Measurements from ENCODE around the gene PPP2R5C. TPM values are rescaled to one million over a fixed set of nuclear protein-coding genes. Genes with fewer than 3 reads are reported as not detected.
"Not testable (repeated sequence)": the region's sequence is repeated elsewhere in the genome, so short reads cannot be mapped to it uniquely, and the experiment has no call there.

The PPP2R5C gene
- polyA plus RNA-seq, 3 donors: 61.9 to 72.5 (median 64.0) TPM

- H2AFZ ChIP-seq (ENCODE audit: insufficient read depth, low read depth, low read length, poor library complexity, severe bottlenecking): no peak overlapping the region
- no peaks in the 10 kb centered on the region for H4K20me1 ChIP-seq (ENCODE audit: insufficient read depth, low read length)
- H3K9me3 ChIP-seq (replicated peaks in 1 of 2; ENCODE audit: control insufficient read depth in 1 of 2, insufficient read depth in 1 of 2, low read length in 2 of 2): peaks cover 10 to 13% of the 10 kb centered on the region in 2 donors
- intact Hi-C loops (cut with micrococcal nuclease): no loop called here
- H3K4me3 ChIP-seq (replicated peaks in 1 of 3; ENCODE audit: low read depth in 2 of 3, low read length in 3 of 3): no peak overlapping the region
- no peaks in the 10 kb centered on the region for H3K36me3 ChIP-seq (replicated peaks in 1 of 2; ENCODE audit: control insufficient read depth in 1 of 2, insufficient read depth in 2 of 2, low read length in 2 of 2)
- H3K4me1 Mint-ChIP-seq: peaks cover 43% of the 10 kb centered on the region
- H3K27ac Mint-ChIP-seq: peak overlapping the region in 4 of 7 donors; percentile 9 to 97 (median 86)
- H3K9me3 Mint-ChIP-seq: peaks cover 9 to 32% (median 15%) of the 10 kb centered on the region in 7 donors
- H3K9ac ChIP-seq (ENCODE audit: insufficient read depth, low read length, poor library complexity, severe bottlenecking): no peak overlapping the region
- H3K4me3 Mint-ChIP-seq: no peak overlapping the region
- H3K27me3 Mint-ChIP-seq (ENCODE audit: low read depth in 3 of 3): peaks cover 9 to 12% (median 11%) of the 10 kb centered on the region in 3 donors
- no peak for TF ChIP-seq CTCF (IDR thresholded peaks at IDR 0.05)
- H3K4me1 ChIP-seq (ENCODE audit: control insufficient read depth in 1 of 2, insufficient read depth in 2 of 2, low read length in 2 of 2): peaks cover 33 to 36% of the 10 kb centered on the region in 2 donors
- no peaks in the 10 kb centered on the region for H3K79me2 ChIP-seq (ENCODE audit: insufficient read depth, low read length)
- no peaks in the 10 kb centered on the region for H3K27me3 ChIP-seq (ENCODE audit: control insufficient read depth in 2 of 2, insufficient read depth in 2 of 2, low read length in 2 of 2)
- 99% methylated on average over 6 of the region's 6 CpGs for WGBS (ENCODE audit: insufficient coverage)
- peaks cover 0 to 2% of the 10 kb centered on the region in 2 donors for H3K36me3 Mint-ChIP-seq
- no peak for DNase-seq
- no peak overlapping the region for H3K27ac ChIP-seq (ENCODE audit: low read depth in 1 of 2, low read length in 2 of 2)
- no peak overlapping the region for H3K4me2 ChIP-seq (replicated peaks; ENCODE audit: extremely low read depth, low read length, poor library complexity, severe bottlenecking)
These were observed 32.1 kb upstream of the PPP2R5C start for GRCh38 chr14:101729382-101729781.

- not testable (repeated sequence) for H3K79me2 ChIP-seq (ENCODE audit: insufficient read depth, low read length); H3K4me2 ChIP-seq (replicated peaks; ENCODE audit: extremely low read depth, low read length, poor library complexity, severe bottlenecking); H3K27me3 ChIP-seq (ENCODE audit: control insufficient read depth in 2 of 2, insufficient read depth in 2 of 2, low read length in 2 of 2); H4K20me1 ChIP-seq (ENCODE audit: insufficient read depth, low read length); DNase-seq; H3K9ac ChIP-seq (ENCODE audit: insufficient read depth, low read length, poor library complexity, severe bottlenecking); H3K36me3 ChIP-seq (replicated peaks in 1 of 2; ENCODE audit: control insufficient read depth in 1 of 2, insufficient read depth in 2 of 2, low read length in 2 of 2); H3K36me3 Mint-ChIP-seq; H3K4me3 ChIP-seq (replicated peaks in 1 of 3; ENCODE audit: low read depth in 2 of 3, low read length in 3 of 3); H3K4me3 Mint-ChIP-seq; H2AFZ ChIP-seq (ENCODE audit: insufficient read depth, low read depth, low read length, poor library complexity, severe bottlenecking)
- Mint-ChIP-seq H3K27ac (peak overlapping the region; percentile 89 to 97 (median 96)), H3K9me3 (peaks cover 9 to 32% (median 15%) of the 10 kb centered on the region in 7 donors), H3K4me1 (peaks cover 43% of the 10 kb centered on the region), H3K27me3 (ENCODE audit: low read depth in 3 of 3) (peaks cover 11 to 16% (median 12%) of the 10 kb centered on the region in 3 donors)
- H3K9me3 ChIP-seq (replicated peaks in 1 of 2; ENCODE audit: control insufficient read depth in 1 of 2, insufficient read depth in 1 of 2, low read length in 2 of 2): peaks cover 10 to 13% of the 10 kb centered on the region in 2 donors
- peaks cover 33 to 36% of the 10 kb centered on the region in 2 donors for H3K4me1 ChIP-seq (ENCODE audit: control insufficient read depth in 1 of 2, insufficient read depth in 2 of 2, low read length in 2 of 2)
- peak overlapping the region in 1 of 2 donors; percentile 89 for H3K27ac ChIP-seq (ENCODE audit: low read depth in 1 of 2, low read length in 2 of 2)
- intact Hi-C loops (cut with micrococcal nuclease): loop anchor here (2.0 kb wide), 2 partner anchors 31 to 79 kb away; partner anchors contain the start of gene PPP2R5C (in 1 of the 2)
- no CpG with 5 or more reads among the region's 4 CpGs for WGBS (ENCODE audit: insufficient coverage)
These were observed 31.4 kb upstream of the PPP2R5C start for GRCh38 chr14:101730157-101730556.

All from CD14-positive monocyte (primary cell).